Measurements from ENCODE around the gene PPP1R14C.
A peak's percentile ranks its signal among the peaks of the same experiment; 100 is the strongest.

PPP1R14C gene

DNA sequence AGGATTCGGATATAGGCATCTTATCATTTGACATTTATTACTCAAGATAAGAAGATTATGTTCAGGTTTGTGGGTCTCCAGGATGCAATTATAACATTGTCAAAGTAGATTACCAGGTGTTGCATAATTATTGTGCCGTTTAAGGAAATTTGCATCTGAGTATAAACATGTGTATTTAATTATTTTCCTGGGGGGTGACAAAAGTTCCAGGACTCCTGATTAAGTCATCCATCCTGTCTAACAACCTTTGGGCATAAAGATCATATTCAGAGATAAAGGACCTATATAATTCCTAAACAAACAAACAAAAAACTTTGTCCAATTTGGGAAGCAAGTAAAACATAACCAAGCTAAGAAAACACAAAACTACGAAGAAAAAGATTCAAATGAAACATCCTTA lies 3.3 kb upstream of the PPP1R14C start:
- no peak for DNase-seq

DNA sequence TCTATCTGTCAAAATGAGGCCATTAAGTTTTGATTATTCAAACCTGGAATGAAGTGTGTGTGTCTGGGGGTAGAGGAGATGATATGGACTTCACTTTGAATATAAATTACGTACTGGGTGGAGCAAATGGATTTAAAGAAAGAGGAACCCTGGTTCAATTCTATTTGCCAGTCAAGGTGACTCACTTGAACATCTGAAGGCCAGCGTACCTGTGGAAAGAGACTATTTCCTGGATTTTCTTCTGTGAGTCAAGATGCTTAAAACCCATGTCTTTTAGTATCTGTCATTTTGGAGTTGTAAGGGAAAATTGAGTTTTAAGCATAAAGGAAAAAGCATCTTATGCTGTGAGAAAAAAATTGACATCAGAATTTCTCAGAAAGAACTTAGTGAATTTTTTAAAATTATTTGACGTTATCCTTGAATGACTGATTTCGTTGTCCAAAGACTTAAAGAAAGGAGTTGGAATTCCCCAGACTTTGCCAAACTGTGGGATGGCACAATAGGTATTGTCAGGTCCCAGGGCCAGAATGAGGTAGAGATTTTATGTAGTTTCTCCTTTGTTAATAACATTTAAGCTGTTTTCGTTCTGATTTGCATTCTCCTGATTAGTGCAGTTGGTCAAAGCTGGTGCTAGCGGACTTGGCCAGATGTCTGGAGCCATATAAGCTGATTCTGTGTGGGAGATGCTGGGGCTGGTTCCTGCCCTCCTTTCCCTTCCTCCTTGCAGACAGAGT lies 2.4 kb upstream of the PPP1R14C start:
- DNase-seq = no peak

DNA sequence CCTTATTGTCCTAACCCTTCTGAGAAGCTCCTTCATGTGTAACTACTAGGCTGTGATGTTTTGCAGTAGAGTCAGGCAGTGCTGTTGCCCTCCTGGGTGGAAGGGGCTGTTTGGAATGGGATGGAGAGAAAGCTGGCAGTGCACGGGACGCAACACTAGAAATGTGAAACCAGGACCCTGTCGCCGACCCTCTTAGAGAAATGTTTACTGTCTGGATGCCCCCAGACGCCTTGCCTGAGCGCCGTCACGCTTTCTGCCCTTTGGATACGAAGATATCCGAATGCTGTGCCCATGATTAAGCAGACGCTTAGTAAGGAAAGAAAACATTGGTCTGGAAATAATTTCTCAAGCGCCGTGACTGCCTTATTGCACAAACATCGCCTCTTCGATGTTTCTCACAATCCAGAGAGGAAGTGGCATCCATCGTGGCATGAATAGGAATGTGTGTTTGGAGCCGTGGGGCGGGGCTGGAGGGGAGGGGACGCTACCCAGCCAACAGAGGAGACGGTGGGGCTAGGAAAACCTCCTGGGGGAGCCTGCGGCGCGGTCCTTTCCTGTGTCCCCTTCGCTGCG lies 661 bp upstream of the PPP1R14C start:
- peak; percentile 53 for DNase-seq

DNA sequence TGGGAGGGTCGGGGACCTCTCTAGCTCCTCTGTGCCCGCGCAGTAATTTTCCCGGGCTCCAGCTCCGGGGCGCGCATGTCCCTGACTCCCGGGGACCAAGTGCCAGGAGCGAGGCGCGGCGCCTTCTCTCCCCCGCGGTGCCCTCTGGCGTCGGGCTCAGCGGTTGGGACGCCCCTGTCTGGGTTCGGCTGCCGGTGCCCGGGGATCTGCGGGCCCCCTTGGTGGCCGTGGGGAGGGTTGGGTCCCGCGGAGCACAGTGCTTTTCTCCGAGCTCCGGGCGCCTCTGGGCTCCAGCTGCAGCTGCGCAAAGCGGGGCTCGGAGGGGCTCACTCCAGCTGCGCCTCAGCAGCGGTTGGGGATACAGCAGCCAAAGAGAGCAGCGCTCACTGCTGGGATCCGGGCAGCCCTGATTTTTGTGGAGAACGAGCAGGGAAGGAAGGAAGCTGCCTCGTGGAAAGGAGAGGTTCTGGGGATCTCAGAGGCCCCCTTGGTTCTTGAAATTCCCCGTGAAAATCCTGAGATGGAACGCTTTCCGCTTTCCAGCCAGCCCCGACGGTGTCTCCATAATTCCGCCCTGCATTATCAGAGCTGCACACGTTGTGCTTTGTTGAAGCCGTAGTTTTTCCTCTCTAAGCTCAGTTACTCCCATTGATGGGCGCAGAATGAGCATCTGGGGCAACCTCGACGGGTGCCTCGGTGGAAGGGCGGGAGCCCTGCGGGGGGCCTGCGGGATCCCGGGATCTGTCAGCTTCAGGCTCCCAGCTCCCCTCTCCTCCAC lies 861 bp downstream of the PPP1R14C start:
- DNase-seq = no peak

DNA sequence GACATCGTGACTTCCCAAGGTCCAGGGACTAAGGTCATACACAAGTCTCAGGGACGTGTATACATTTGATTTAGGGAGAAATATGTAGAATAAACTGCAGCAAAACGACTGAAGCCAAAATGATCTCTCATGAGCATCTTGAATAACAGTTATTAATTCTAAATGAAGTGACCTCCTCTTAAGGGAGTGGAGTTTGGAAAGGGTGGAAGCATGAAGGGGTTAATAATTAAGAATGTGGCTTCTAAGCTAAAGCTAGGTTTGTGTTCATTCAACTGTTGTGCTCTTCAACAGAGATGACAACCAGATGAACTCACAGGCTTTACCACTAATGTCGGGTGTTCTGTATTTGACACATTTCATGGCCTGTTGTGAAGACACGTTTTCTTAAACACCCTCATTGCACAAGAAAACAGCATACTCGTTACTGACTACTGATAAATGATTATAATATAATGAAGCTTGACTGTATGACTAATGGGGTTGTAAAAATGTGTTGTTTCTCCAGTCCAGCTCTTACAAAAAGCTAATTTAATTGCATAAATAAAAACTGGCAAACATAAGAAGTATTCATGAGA lies 1.5 kb downstream of the PPP1R14C start:
- DNase-seq = no peak

DNA sequence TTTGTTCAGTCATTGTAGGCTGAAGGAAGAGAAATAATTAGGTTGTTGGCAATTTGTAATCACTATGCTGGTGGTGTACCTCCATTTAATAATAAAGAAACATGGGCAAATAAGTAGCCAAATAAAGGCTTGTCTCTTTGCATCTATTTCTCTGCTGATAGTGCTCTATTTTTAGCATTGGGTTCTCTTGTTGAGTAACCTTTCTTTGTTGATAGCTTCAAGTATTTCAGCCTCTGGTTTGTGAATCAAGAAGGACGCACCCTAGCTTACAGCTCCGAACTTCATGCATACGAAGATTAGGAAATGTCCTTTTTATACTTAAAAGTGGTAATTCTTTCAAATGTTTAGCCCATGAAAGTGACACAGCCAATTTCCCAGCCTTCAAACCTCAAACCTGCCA lies 2.6 kb downstream of the PPP1R14C start:
- no peak for DNase-seq

DNA sequence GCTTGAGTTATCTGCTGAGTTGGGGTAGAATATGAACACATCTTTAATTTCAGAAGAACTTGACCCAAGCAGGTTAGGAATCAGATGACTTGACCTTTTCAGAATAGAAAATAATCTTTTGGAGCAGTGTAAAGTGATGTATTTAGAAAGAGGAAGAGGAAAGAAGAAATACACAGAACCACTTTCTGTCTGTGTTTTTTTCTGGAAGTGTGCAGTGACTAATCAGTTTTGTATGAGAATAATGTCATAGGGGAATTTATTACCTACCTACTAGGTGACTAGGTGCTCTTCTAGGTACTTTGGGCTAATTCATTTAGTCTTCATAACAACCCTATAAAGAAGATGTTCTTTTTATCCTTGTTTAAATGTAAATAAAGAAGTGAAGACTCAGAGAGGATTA lies 3.0 kb downstream of the PPP1R14C start:
- no peak for DNase-seq

DNA sequence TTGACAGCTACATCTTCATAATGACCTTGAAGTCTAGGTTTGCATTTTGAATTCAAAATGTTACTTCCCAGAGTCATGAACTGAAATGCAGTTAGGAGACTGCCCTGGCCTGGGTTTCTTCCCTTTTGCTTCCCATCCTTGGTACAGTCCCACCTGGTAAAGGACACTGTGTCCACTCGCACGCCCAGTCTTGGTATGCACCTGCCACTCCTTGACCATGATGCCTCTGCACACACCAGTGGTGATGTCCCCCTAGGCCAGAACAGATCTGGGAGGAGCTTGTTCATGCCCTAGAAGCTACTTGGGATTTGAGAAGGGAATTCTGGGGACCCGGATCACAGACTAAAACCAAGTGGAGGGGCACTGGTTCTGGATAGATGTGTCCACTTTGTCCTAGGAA lies 3.6 kb downstream of the PPP1R14C start:
- DNase-seq = no peak

DNA sequence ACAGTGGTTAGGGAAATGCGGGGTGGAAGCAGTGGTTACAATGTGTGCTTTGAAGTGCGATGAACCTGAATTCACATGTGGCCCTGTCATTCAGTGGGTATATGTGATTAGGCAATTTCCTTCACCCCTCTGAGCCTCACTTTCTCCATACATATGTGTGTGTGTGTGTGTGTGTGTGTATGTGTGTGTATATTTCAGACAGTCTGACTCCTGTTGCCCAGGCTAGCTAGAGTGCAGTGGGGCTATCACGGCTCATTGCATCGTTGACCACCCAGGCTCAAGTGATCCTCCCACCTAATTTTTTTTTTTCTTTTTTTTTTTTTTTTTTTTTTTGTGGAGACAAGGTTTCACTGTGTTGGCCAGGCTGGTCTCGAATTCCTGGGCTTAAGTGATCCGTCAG lies 6.3 kb downstream of the PPP1R14C start:
- no peak for DNase-seq

DNA sequence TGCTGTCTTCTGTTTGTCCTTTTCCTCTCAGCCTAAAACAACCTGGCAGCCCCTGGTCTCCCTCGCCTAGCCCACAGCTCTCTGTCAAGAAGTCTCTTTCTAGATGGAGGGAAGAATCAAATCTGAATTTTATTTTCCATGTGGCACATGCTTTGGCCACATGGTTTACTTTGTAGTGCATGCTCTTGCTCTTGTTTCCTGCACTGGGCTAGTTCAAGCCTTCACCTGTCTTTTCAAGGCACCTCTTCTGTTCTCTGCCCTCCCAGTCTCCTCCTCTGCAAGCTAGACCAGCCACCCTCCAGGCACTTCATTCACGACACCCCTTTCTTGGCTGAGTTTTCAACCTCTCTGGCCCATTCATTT lies 7.6 kb downstream of the PPP1R14C start:
- DNase-seq = no peak

DNA sequence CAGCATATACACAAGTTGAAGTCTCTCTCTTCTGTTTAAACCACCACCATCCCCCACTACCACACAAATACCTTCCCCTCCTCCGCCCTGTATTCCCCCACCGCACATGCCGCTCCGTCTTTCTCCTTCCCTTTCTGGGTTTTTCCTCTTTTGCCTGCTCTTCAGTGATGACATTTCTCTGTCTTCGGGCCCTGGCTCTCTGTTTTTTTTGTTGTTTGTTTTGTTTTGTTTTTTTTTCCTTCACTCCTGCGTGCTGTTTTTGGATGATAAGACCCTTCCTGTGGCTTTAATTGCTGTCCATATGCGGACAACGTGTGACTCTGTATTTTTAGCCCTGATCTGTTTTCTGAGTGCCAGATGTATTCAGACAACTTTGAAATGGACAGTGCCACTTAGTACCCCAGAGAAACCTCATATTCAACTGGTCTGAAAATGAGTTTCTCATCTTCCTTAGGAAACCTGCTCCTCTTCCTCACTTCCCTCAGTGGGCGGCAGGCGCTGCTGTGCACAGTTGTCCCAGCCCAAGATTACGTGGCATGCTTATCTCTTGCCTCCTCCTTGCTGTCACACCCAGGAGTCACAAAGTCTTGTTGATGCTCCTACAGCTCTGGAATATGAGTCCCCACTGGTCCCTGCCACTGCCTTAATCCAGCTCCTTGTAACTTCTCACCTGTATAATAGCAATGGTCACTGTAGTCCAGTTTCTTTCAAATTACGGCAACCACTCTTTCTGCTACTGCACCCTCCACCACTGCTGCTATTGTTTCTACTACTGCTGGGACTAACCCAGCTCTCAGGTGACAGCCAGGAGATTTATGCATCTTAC lies 8.2 kb downstream of the PPP1R14C start:
- no peak for DNase-seq

DNA sequence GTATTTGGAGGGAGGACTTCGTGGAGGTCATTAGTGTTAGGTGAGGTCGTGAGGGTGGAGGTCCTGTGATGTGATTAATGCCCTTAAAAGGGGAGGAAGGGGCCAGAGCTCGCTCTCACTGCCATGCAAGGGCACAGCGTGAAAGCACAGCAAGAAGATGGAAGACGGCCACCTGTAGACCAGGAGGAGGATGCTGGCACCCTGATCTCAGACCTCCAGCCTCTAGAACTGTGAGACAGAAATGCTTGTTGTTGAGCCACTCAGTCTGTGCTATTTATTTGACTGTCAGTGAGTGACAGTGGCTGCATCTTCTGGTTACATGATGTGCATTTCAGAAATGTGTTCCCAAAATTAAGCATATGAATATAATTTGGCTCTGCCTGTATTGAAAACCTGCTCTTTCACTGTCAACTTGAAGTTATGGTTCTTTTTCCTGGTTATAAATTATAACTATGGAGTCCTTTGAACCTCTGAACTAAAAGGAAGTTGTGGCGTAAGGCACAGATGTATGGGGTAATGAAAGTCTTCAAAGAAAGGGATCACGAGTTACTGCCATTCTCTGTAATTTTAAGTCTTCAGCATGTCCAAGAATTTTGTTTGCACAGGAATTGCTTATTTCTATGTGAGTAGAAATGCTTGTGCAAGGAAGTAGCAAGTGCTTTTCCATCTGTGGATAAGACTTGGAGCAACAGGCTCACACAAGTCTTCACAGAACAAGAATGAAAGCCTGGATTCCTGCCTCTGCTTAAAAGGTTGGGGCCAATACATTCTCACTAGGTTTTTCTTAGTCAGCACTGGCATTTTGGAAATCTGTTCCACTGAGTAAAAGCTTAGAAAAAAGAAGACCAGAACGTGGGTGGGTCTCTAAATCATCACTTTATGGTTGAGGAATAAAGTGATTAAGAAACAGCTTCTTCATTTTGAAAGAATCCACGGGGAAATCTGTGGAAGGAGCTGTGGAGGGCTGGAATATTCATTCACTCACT lies 10.3 kb downstream of the PPP1R14C start:
- no peak for DNase-seq

DNA sequence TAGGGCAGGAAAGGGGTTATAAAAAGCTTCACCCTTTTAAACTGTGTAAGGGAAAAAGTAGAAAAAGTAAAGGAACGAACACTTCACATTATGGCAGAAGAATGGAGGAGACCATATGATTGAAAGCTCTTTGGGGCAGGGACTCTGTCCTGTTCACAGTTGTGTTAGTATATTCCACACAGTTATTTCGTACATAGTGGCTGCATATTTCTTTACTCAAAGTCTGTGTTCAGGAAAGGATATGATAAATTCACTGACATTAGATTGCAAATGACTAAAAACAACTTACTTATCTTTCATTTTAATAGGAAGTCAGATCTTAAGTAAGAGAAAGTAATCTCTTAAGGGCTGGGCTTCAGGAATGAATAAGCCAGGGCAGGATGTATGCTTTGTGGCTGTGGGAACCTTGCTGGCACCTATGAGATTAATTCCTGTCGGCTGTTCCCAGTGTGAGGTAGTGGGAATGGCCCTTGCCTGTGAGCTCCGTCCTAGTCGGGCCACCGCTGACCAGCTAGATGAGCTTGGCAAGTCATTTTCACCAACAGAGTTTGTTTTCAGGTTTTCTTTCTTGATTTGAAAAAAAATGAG lies 11.2 kb downstream of the PPP1R14C start:
- no peak for DNase-seq

DNA sequence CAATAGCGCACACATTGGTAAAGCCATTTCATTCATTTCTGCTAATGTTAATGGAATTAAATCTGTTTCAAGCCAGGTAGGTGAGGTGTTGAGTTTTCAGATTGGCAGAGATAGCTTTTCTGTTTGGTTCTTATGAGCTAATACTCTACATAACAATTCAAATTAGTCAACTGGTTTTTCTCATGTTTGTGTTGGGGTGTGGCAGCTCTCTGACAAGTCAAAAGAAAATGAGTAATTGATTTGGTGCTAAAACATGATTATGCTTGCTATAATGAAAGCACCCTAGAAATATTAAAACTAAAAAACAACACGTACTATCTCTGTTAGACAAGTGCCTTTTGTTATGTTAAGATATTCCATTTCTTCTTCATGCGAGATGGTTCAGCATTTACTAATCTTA lies 13.6 kb downstream of the PPP1R14C start:
- DNase-seq = no peak

DNA sequence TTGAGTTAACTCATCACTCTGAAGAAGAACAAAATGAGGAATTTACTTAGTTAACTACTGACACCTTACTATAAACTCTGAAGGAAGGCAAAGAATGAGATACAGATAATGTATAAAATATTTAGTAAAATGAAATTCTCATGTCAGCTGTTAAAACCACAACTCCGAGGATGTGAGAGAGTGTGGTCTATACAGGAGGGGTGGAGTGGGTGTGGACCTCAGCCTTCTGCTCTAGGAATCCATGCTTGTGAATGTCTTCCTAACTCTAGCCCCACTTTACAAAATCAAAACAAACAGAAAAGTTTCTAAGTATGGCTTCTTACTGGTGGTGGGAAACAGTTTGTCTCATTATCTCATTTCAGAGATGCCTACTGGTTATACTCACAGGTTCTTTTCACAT lies 14.2 kb downstream of the PPP1R14C start:
- DNase-seq = no peak

DNA sequence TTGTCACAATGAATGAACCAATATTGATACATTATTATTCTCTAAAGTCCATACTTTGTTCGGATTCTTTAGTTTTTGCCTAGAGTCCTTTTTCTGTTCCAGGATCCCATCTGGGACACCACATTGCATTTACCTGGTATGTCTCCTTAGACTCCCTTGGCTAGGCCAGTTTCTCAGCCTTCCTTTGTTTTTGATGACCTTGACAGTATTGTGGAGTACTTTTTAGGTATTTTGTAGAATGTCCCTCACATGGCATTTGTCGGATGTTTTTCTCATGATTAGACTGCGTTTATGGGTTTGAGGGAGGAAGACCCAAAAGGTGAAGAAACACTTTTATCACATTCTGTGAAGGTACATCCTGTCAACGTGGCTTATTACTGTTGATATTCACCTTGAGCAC lies 16.9 kb downstream of the PPP1R14C start:
- no peak for DNase-seq

DNA sequence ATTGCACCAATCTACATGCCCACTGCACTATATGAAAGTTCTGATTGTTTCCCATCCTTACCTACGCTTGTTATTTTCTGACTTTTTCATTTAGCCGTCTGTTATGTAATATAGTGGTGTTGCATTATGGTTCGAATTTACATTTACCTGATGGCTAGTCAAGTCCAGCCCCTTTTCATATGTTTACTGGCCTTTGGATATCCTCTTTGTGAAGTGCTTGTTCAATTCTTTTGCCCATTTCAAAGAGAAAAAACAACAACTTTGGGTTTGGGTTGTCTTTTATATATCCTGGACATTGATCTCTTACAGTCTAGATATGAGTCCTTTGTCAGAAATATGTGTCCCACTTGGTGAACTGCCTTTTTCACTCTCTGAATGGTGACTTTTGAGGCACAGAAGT lies 21.1 kb downstream of the PPP1R14C start:
- DNase-seq = no peak

DNA sequence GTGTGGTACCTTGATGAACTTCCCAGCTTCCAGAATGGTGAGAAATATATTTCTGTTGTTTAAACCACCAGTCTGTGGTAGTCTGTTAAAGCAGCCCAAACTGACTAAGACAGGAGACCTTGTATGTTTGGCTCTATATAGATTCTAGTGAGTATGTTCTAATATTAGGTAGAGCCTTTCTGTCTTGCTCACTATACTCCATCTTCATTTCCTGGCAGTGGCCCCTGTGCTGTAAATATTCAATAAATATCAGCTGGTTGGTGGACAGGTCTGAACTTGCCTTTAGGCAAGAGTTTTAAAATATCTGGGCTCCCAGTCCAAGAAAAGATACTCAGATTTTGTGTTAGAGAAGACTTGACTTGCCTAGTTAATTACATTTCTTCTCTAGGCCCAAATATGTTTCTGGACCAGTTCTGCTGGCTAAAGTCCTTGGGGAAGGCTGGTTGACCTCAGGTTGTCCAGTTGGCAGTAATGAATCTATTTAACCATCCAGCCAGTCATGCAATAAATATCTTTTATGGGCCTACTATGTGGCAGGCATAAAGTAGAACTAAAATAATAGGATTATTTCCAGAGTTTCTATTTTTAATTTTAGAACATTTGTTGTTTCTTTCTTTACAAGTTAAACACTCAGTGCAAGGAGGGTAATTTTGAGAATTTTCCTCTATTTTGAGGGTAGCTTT lies 22.3 kb downstream of the PPP1R14C start:
- DNase-seq = no peak

DNA sequence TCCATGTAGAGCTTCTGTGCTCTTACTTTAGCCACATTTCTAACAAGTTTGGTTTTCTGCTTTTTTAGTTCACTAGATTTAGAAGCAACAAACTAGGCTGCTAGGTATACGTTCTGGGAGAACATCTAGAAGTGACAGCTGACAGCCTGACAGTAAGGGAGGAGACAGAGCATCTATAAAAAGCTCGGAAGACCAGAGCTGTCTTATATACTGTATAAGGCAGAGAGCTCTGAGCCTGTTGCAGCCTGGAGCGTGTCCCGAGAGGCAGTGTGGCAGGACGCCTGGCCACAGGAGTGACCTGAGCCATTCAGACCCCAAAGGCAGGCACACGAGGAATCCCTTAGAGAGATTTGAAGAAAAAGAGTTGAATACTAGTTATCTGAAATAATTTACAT lies 24.6 kb downstream of the PPP1R14C start:
- no peak for DNase-seq

DNA sequence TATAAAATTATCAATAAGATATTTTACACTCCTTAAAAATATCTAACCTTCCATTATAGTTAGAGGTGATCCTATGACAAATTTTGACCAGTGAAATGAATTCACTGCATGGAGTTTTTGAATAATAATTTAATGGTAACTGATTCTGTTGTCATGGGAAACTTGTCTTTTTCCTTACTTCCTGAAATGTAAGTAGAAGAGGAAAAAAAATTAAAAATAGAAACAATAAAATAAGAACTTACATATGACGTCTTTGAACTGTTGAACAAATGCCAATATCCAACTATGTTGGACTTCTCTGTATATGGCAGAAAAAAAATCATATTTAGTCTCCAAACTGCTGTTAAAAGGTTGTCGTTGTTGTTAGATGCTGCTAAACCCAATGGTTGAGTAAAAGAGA lies 26.3 kb downstream of the PPP1R14C start:
- DNase-seq = no peak

DNA sequence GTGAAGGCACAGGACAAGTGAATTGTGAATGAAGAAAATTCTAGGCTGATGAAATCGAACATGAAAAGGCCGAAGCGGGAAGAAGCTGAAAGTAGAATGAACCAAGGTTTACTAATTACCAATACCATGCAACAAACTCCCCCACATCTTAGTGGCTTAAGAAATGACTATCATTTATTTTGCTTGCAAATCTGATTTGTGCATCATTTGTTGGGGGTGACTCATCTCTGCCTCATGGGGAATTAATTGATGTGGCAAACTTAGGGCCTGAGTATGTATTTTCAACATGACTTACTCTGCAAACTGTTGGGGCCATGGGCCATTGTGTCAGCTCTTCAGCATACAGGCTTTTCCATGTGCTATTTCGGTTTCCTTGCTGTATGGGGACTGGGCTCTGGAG lies 26.8 kb downstream of the PPP1R14C start:
- DNase-seq = no peak

Measured in femur (tissue), 1 donor.